ENCODE results near the gene HOXB2. TPM values are rescaled to one million over a fixed set of nuclear protein-coding genes. Genes with fewer than 3 reads are reported as not detected.
A peak's percentile ranks its signal among the peaks of the same experiment; 100 is the strongest.

Gene HOXB2
- total and polyA plus RNA-seq, 2 donors (not counting 1 experiment from before 2014, with no cell fraction given), result 6.1 to 9.2 TPM

DNA sequence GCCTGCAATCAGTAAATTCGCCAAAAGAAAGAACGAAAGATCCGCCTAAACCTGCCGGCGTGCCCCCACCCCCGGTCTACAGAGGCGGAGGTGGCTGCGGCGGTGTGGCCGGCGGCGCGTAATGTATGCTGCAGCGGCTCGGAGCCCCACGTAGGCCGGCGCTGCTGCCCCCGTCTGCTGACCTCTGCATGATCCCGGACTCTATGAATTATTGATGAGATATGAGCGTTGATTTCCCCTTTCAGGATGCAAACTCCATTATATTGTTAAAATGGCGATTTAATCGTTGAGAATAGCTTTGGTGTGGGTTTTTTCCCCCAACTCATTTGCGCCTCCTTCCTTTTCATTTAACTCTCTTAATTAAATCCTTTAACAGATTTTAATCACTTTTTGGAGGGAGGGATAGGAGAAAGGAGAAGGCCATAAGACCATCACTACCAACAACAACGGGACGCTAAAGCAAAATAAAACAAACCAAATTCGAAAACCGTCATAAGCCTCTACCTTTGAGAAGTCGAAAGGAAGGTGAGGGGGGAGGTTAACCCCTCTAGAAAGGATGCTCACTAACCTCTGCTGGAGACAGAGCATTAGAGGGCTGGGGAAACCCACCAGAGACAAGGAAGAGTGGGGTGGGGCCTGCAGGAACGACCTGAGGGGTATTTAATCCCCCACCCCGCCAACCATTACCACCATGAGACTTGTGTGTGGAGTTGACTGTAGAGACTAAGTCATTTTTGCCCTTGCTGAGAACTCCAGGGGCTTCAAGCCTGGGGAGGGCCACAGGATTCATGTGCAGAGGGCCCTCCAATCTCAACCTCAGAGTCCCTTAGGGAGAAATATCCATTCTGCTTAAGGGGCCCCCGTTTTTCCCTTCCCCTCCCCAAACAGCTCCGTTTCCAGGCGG lies 41.7 kb upstream of the HOXB2 start:
- POLR2A ChIA-PET, result no interaction called here
- DNase-seq (peak; percentile 61), ATAC-seq (ENCODE audit: low read depth) (no peak)
- Histone ChIP-seq H3K27me3 (replicated peaks in 1 of 4; ENCODE audit: control extremely low read depth in 1 of 4, control insufficient read depth in 3 of 4, insufficient read depth in 4 of 4, low read length in 3 of 4) (peaks cover 0 to 99% (median 89%) of the 10 kb centered on the region in 4 experiments), H3K4me3 (ENCODE audit: control extremely low read depth in 1 of 5, extremely low read depth in 1 of 5, insufficient read depth in 1 of 5, low read depth in 2 of 5, low read length in 4 of 5) (peak overlapping the region in 3 of 5 experiments; percentile 59 to 64 (median 59)), H2AFZ (ENCODE audit: insufficient read depth, low read depth, low read length, poor library complexity, severe bottlenecking) (peak overlapping the region; percentile 58), H3K36me3 (replicated peaks in 1 of 2; ENCODE audit: control extremely low read depth in 1 of 2, control insufficient read depth in 1 of 2, extremely low read depth in 1 of 2, insufficient read depth in 2 of 2, low read length in 1 of 2) (no peaks in the 10 kb centered on the region), H3K4me1 (ENCODE audit: control insufficient read depth in 2 of 2, insufficient read depth in 2 of 2, low read length in 2 of 2) (peaks cover 43 to 57% of the 10 kb centered on the region in 2 donors), H3K9me3 (ENCODE audit: control extremely low read depth in 1 of 3, control insufficient read depth in 2 of 3, insufficient read depth in 1 of 3, low read length in 2 of 3) (peaks cover 0 to 14% (median 0%) of the 10 kb centered on the region in 3 donors), H3K27ac (ENCODE audit: low read length in 2 of 2) (no peak overlapping the region), H3K9ac (ENCODE audit: low read length) (peak overlapping the region; percentile 68), H3K4me2 (replicated peaks; ENCODE audit: low read depth, low read length, poor library complexity, severe bottlenecking) (peak overlapping the region; percentile 80), H3K79me2 (ENCODE audit: control insufficient read depth, insufficient read depth, low read length) (no peaks in the 10 kb centered on the region), H4K20me1 (ENCODE audit: control insufficient read depth, insufficient read depth, low read length, poor library complexity, severe bottlenecking) (peaks cover 4% of the 10 kb centered on the region)
- Mint-ChIP-seq H3K27me3 (peaks cover 93% of the 10 kb centered on the region), H3K27ac (no peak overlapping the region), H3K4me3 (peak overlapping the region; percentile 97), H3K4me1 (peaks cover 39% of the 10 kb centered on the region), H3K9me3 (ENCODE audit: insufficient read depth) (no peaks in the 10 kb centered on the region)
- TF ChIP-seq EZH2 (IDR thresholded peaks at IDR 0.05; ENCODE audit: borderline replicate concordance, insufficient read depth, low read depth, low read length, poor library complexity, severe bottlenecking), result no peak
- TF ChIP-seq, protein P1, sequence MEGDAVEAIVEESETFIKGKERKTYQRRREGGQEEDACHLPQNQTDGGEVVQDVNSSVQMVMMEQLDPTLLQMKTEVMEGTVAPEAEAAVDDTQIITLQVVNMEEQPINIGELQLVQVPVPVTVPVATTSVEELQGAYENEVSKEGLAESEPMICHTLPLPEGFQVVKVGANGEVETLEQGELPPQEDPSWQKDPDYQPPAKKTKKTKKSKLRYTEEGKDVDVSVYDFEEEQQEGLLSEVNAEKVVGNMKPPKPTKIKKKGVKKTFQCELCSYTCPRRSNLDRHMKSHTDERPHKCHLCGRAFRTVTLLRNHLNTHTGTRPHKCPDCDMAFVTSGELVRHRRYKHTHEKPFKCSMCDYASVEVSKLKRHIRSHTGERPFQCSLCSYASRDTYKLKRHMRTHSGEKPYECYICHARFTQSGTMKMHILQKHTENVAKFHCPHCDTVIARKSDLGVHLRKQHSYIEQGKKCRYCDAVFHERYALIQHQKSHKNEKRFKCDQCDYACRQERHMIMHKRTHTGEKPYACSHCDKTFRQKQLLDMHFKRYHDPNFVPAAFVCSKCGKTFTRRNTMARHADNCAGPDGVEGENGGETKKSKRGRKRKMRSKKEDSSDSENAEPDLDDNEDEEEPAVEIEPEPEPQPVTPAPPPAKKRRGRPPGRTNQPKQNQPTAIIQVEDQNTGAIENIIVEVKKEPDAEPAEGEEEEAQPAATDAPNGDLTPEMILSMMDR (IDR thresholded peaks at IDR 0.05), result no peak
- intact Hi-C loops (cut with micrococcal nuclease), result no loop called here
- CTCF ChIA-PET, result interaction anchor here (0.8 to 3.2 kb wide), 6 partner anchors 11 to 278 kb away, joined by 3 to 13 read pairs (median 4); no protein-coding TSS in a partner anchor
- WGBS (ENCODE audit: insufficient coverage), result 4% methylated on average over 21 of the region's 34 CpGs
